ENCODE data around the gene OLIG1.
A peak's percentile ranks its signal among the peaks of the same experiment; 100 is the strongest.

The OLIG1 gene

GRCh38 chr21:33031152-33031911 lies 38.6 kb upstream of the OLIG1 start:
- DNase-seq (ENCODE audit: low spot score): no peak

DNA sequence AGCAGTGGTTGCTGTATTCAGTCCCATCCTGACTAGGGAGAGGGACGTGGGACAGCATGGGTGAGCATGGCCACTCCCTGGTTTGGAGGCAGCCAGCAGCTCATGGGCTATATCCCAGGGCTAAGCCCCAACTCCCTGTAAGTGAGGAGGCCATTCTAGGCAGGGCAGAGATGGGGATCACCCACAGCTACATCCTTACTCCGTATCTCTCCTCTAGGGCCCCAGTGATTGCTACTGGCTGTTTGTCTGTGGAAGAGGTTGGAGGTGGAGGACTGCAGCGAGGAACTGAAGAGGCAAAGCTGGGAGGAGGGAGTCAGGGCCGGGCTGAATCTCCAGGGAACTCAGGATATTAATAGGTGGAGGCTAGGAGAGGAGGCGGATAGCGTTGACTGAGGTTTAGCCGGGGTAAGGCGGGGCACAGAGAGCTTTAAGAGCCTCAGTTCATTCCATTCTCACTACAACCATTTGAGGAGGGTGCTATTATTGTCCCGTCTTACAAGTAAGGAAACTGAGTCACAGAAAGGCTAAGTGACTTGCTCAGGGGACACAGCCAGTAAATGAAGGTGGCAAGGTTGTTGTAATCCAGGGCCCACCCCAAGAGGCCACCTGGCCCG lies 37.4 kb upstream of the OLIG1 start:
- no peak for DNase-seq (ENCODE audit: low spot score)

DNA sequence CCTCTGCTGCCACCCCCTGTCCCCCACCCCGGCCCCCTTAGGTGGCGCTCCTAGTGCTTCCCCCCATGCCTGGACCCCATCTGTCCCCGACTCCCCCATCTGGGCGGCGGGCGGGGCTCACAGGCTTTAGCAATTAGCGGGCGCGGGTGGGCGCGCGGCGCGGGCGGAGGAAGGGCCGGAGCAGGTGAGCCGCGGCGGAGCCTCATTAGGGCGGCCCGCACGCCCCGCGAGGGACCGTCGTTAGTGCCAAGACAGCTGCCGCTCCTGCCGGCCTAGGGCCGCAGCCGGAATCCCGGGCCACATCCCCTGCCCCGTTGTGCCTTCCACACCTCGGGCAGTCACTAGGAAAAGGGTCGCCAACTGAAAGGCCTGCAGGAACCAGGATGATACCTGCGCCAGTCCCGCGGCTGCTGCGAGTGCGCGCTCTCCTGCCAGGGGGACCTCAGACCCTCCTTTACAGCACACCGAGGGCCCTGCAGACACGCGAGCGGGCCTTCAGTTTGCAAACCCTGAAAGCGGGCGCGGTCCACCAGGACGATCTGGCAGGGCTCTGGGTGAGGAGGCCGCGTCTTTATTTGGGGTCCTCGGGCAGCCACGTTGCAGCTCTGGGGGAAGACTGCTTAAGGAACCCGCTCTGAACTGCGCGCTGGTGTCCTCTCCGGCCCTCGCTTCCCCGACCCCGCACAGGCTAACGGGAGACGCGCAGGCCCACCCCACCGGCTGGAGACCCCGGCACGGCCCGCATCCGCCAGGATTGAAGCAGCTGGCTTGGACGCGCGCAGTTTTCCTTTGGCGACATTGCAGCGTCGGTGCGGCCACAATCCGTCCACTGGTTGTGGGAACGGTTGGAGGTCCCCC lies 36.6 kb upstream of the OLIG1 start:
- DNase-seq (ENCODE audit: low spot score): no peak

- no peak for DNase-seq (ENCODE audit: low spot score)
Observed at GRCh38 chr21:33033961-33034413, 36.0 kb upstream of the OLIG1 start.

- no peak for DNase-seq (ENCODE audit: low spot score)
Observed at GRCh38 chr21:33035147-33035546, 34.8 kb upstream of the OLIG1 start.

- no peak for DNase-seq (ENCODE audit: low spot score)
Observed at GRCh38 chr21:33036430-33037162, 33.3 kb upstream of the OLIG1 start.

DNA sequence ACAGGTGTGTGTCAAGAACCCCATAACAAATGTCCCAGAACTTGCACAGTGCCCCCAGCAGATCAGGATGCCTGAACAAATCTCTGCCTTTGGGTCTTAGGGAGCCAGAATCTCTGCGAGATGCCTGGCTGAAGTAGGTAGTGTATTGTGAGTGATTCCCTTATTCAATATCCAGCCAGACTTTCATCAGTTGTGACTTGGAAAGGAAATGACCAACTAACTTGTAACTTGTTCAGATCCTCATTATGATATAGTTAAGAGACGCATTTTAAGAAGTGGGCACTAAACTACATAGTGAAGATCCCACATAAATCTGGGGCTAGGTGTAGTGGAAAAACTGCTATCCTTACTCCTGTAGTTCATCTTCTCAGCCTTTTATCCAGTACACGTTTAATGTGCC lies 32.4 kb upstream of the OLIG1 start:
- DNase-seq (ENCODE audit: low spot score): no peak

- DNase-seq (ENCODE audit: low spot score): peak; percentile 95
Observed at GRCh38 chr21:33039536-33039935, 30.4 kb upstream of the OLIG1 start.

GRCh38 chr21:33040215-33040614 lies 29.7 kb upstream of the OLIG1 start:
- no peak for DNase-seq (ENCODE audit: low spot score)

DNA sequence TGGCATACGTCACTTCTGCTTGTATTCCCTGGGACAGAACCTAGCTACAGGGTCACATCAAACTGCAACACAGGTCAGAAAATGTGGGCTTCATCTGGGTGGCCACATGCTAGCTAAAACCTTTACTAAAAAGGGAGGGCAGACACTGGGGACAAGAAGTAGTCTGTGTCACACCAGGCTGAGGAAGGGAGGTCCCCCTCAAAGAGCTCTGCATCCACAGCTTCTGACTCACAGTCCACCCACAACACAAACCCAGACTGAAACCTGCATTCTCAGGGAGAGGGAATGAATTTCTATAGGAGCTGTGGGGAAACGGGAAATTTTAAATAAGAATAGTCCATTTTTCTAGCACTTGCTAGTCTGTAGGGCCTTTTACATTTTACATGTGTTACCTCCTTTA lies 28.0 kb upstream of the OLIG1 start:
- DNase-seq (ENCODE audit: low spot score): no peak

DNA sequence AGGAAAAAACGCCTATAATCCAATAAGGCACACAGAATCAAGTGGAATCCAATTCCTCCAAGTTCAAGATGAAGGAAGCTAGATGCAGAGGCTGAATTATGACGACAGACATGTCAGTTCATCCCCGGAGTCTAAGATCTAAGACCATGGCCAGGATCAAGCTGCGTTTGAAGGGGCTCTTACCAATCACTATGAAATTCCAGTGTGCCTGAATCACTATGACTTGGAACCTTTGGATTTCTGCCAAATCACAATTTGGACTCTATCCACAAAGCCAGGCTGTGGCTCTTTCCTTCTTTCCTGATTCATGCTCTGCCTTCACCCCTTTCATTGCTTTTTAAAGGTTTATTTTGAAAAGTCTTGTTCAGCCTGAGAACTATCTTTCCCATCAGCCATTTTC lies 27.1 kb upstream of the OLIG1 start:
- no peak for DNase-seq (ENCODE audit: low spot score)

- DNase-seq (ENCODE audit: low spot score): no peak
Observed at GRCh38 chr21:33046455-33046854, 23.5 kb upstream of the OLIG1 start.

GRCh38 chr21:33047231-33047630 lies 22.7 kb upstream of the OLIG1 start:
- no peak for DNase-seq (ENCODE audit: low spot score)

DNA sequence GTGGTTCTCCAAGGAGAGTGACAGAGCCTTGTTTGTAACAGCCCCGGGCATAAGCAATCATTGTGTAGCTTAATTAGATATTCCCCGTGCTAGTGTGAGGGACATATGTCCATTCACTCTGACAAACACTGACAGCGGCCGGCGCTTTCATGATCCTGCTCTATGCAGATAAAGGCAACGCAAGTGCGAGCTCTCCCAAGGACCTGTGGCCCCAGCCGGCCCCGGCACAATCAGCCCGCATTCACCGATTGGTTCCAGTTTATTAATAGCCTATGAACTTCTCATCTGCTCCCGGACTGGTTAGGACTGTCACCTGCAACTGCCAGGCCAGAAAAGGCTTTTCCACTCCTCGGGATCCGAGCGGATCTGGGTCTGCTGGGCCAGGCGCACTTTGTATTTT lies 18.0 kb upstream of the OLIG1 start:
- peak; percentile 86 for DNase-seq (ENCODE audit: low spot score)

DNA sequence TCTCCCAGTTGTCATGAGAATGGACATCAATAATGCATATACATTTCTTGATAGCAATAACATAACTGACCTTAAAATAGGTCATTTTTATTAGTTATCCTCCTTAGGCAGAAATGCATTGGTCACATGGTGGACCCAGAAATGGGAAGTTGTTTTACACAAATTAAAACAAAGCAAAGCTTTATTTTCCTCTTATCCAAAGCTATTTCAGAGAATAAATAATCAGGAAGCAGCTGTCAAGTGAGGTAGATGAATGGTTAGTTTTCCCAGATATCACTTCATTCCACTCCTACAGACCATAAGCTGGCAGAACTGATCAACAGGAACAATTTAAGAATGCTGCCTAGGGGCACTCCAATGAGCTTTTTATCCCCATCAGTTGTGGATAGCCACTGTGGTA lies 16.0 kb upstream of the OLIG1 start:
- DNase-seq (ENCODE audit: low spot score): no peak

DNA sequence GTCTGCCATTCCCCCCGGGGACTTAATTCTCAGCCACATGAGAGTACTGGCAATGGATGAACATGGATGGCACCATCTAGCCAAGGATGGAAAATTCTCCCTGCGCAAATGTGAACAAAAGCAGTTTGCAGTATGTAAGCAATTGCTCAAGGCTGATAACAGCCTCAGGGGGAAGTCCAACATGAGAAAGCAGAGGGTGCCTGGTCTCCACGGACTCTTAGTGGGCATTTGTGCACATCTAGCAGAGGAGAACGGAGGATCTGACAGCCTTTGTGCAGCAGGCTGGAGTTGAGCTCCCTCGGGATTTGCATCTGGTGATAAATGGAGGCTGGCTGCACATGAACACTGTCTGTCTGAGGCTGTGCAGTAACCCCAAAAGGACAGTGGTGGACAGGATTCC lies 13.9 kb upstream of the OLIG1 start:
- no peak for DNase-seq (ENCODE audit: low spot score)

GRCh38 chr21:33057385-33057940 lies 12.5 kb upstream of the OLIG1 start:
- DNase-seq (ENCODE audit: low spot score): no peak

DNA sequence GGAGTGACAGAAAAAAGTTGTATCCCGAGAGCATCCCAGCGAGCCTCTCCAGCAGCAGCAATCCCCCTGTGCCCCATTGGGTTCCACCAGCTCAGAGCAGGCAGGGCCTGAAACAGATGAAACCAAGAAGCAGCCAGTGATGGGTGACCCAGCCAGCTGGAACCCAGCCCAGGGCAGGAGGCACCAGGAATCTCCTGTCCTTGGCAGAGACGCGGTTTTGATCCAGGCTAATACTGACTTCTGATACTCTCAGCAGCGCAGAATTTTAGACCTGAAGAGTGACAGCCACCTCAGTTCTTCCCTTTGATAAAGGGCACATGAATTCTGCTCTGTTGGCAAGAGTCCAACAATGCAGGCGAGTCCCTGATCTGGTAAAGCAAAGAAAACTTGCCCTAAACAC lies 11.4 kb upstream of the OLIG1 start:
- peak; percentile 77 for DNase-seq (ENCODE audit: low spot score)

DNA sequence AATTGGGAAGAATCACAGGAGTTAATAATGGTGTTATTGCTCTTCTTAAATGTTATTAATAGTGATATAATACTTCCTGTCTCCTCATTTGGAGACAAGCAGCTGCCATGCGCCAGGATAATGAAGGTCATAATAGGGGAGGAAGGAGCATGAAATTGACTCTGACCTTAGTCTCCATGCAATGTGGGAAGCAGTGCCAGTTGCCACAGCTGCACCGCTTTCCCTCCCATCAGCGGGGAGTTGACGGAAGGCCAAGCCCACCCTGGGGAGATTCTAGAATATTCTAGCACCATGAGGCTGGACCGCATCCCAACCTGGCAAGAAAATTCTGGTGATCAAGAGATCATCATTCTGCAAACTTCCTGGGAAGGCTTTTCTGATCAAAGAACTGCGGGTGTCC lies 11.0 kb upstream of the OLIG1 start:
- no peak for DNase-seq (ENCODE audit: low spot score)

DNA sequence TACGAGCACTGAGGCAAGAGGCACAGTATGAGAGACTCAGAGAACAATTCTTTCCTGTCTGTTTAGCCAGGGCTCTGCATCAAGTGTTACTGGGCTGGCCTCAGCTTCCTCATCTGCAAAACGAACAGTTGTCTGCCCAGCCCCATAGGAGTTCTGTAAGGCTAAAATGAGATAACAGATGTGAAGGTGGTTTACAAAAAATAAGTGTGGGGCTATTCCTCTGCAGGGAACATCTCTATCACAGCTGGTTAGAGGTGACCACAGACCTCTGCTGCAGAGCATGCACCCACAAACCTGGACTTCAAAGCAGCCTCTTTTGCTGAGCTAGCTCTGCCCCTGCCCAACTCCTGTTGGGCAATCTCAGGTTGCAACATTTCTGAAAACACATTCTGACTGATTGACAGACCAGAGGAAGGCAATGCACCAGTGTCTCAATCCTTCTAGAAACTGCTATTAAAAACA lies 10.5 kb upstream of the OLIG1 start:
- peak; percentile 77 for DNase-seq (ENCODE audit: low spot score)

DNA sequence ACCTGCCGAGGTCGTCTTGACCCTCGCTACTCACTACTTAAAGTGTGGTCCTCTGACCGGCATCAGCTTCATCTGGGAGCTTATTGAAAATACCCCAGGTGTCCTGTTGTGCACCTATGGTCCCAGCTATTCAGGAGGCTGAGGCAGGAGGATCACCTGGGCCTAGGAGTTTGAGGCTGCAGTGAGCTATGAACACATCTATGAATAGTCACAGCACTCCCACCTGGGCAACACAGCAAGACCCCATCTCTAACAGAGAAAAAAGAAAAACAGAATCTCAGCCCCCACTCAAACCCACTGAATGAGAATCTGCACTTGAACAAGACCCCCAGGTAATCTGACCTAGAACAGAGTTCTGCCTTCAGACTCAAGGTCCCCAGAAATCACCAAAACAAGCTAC lies 8.7 kb upstream of the OLIG1 start:
- DNase-seq (ENCODE audit: low spot score): no peak

- DNase-seq (ENCODE audit: low spot score): no peak
Observed at GRCh38 chr21:33063375-33063883, 6.5 kb upstream of the OLIG1 start.

Data from pons (tissue), 1 donor.